HepG2 (cell line): ENCODE results near the gene CNDP1.

Experiments used
- ATF6 ChIP-seq: sonication (generic); formaldehyde crosslinking; conservative IDR thresholded peaks from 2 replicates; pipeline ENCODE4 v1.4.0; 2020; ENCODE audit warnings: missing genetic modification reagents
- CREB1 ChIP-seq, 2 experiments: fragments of 450-650 bp in 1 of 2; IDR thresholded peaks; 2 replicates each; pipeline ENCODE4 v1.6.1; 2016 to 2017; ENCODE audit warnings: control low read depth in 1 of 2, mild to moderate bottlenecking in 1 of 2, missing compliant biosample characterization in 1 of 2, missing genetic modification characterization in 1 of 2
- CTCF ChIP-seq: sonication (generic); formaldehyde crosslinking; IDR thresholded peaks from 2 replicates; pipeline ENCODE4 v1.5.0; 2020; ENCODE audit warnings: mild to moderate bottlenecking, missing genetic modification reagents, moderate library complexity
- POLR2A ChIP-seq, 2 experiments: IDR thresholded peaks; 2 replicates each; pipeline ENCODE4 v1.6.1; 2011; ENCODE audit warnings: low read depth in 2 of 2, low read length in 2 of 2, mild to moderate bottlenecking in 1 of 2, moderate library complexity in 1 of 2; ENCODE audit not compliant: insufficient read depth in 1 of 2
- SMARCC2 ChIP-seq: fragments of 450-650 bp; IDR thresholded peaks from 2 replicates; pipeline ENCODE4 v1.6.1; 2017; ENCODE audit warnings: antibody characterized with exemption, mild to moderate bottlenecking
- SRF ChIP-seq: IDR thresholded peaks from 2 replicates; pipeline ENCODE4 v1.6.1; 2011; ENCODE audit warnings: mild to moderate bottlenecking, low read depth, low read length, moderate library complexity
- TFAP4 ChIP-seq: sonication (generic); IDR thresholded peaks from 2 replicates; pipeline ENCODE4 v1.6.1; 2016; ENCODE audit warnings: low read depth, borderline replicate concordance
- ZNF138 ChIP-seq: sonication (generic); formaldehyde crosslinking; IDR thresholded peaks from 2 replicates; pipeline ENCODE4 v1.5.0; 2020; ENCODE audit warnings: mild to moderate bottlenecking, low read depth, missing genetic modification reagents
- ZNF281 ChIP-seq: sonication (generic); formaldehyde crosslinking; IDR thresholded peaks from 2 replicates; pipeline ENCODE4 v1.4.0; 2020; ENCODE audit warnings: missing genetic modification reagents, borderline replicate concordance
- ZNF317 ChIP-seq: sonication (generic); formaldehyde crosslinking; IDR thresholded peaks from 2 replicates; pipeline ENCODE4 v1.5.0; 2020; ENCODE audit warnings: mild to moderate bottlenecking, missing genetic modification reagents
- ZNF614 ChIP-seq: IDR thresholded peaks from 2 replicates; pipeline ENCODE4 v1.6.1; 2018; ENCODE audit warnings: missing biosample characterization, missing genetic modification reagents, inconsistent platforms, borderline replicate concordance
- ZNF816 ChIP-seq: sonication (generic); formaldehyde crosslinking; IDR thresholded peaks from 2 replicates; pipeline ENCODE4 v1.8.0; 2022; ENCODE audit warnings: missing genetic modification reagents, mild to moderate bottlenecking, borderline replicate concordance
- ZNF841 ChIP-seq: sonication (generic); formaldehyde crosslinking; IDR thresholded peaks from 2 replicates; pipeline ENCODE4 v1.8.1; 2023; ENCODE audit warnings: missing genetic modification reagents, borderline replicate concordance

- TF ChIP-seq ATF6 (CRISPR knock-in tag) (no peak), ZNF816 (no peak), POLR2A (IDR thresholded peaks at IDR 0.05; ENCODE audit: insufficient read depth in 1 of 2, low read depth in 2 of 2, low read length in 2 of 2) (no peak), CTCF (no peak), SRF (no peak), ZNF317 (no peak), CREB1 (IDR thresholded peaks at IDR 0.05) (no peak), CREB1 (CRISPR knock-in tag; IDR thresholded peaks at IDR 0.05) (no peak), ZNF138 (CRISPR knock-in tag) (no peak), ZNF281 (CRISPR knock-in tag) (no peak), TFAP4 (no peak), ZNF614 (no peak), ZNF841 (CRISPR knock-in tag) (no peak), SMARCC2 (no peak)
Observed at GRCh38 chr18:74511823-74512222, 22.5 kb upstream of the CNDP1 start.
